Measurements from ENCODE around the gene UMPS.
A peak's percentile ranks its signal among the peaks of the same experiment; 100 is the strongest.
"Not testable (repeated sequence)": the region's sequence is repeated elsewhere in the genome, so short reads cannot be mapped to it uniquely, and the experiment has no call there.

UMPS gene

GRCh38 chr3:124781476-124782376, 51.5 kb downstream of the UMPS start:
- DNase-seq, result no peak

- DNase-seq, result not testable (repeated sequence)
These were observed 52.1 kb downstream of the UMPS start for GRCh38 chr3:124782377-124782712.

- DNase-seq, result no peak
These were observed 53.4 kb downstream of the UMPS start for GRCh38 chr3:124783696-124784095.

GRCh38 chr3:124784686-124785382, 54.6 kb downstream of the UMPS start:
- DNase-seq, result peak; percentile 23

GRCh38 chr3:124785973-124786372, 55.7 kb downstream of the UMPS start:
- DNase-seq, result no peak

GRCh38 chr3:124786511-124787241, 56.4 kb downstream of the UMPS start:
- no peak for DNase-seq

GRCh38 chr3:124787476-124788195, 57.4 kb downstream of the UMPS start:
- DNase-seq, result peak; percentile 15

- DNase-seq, result no peak
These were observed 58.0 kb downstream of the UMPS start for GRCh38 chr3:124788254-124788745.

- DNase-seq, result not testable (repeated sequence)
These were observed 58.9 kb downstream of the UMPS start for GRCh38 chr3:124789103-124789502.

- DNase-seq, result no peak
These were observed 60.9 kb downstream of the UMPS start for GRCh38 chr3:124791142-124791541.

GRCh38 chr3:124791639-124792151, 61.4 kb downstream of the UMPS start:
- DNase-seq, result peak; percentile 12

GRCh38 chr3:124792341-124793040, 62.2 kb downstream of the UMPS start:
- no peak for DNase-seq

- no peak for DNase-seq
These were observed 62.9 kb downstream of the UMPS start for GRCh38 chr3:124793054-124793739.

- no peak for DNase-seq
These were observed 66.2 kb downstream of the UMPS start for GRCh38 chr3:124796477-124796876.

GRCh38 chr3:124797426-124797945, 67.2 kb downstream of the UMPS start:
- DNase-seq, result no peak
